Natural killer cell treated with Interleukin-12 subunit alpha and Interleukin-12 subunit beta and Interleukin-15 and Interleukin-18, amount 100 ng/mL, for 72 hours (primary cell): ENCODE data around the gene TMPO. TPM values are rescaled to one million over a fixed set of nuclear protein-coding genes. Genes with fewer than 3 reads are reported as not detected.
"Not testable (repeated sequence)": the region's sequence is repeated elsewhere in the genome, so short reads cannot be mapped to it uniquely, and the experiment has no call there.

Experiments used
- ATAC-seq, 2 donors: fragments of 150-1000 bp; cut with Tn5 transposase in 1 of 2; sonication (Bioruptor Pico), chemical (Tn5 transposase) in 1 of 2; 2 replicates each; pipeline ENCODE4 v1.10.0; 2021
- DNase-seq: peaks from one replicate; pipeline ENCODE4 v3.0.0; 2022; ENCODE audit warnings: low spot score
- H3K27ac Mint-ChIP-seq, 2 donors: 1 replicate in 1 of 2; 2 replicates in 1 of 2; pipeline ENCODE4 v1.8.0; 2022; ENCODE audit warnings: mixed read lengths in 2 of 2, mild to moderate bottlenecking in 1 of 2, moderate library complexity in 1 of 2
- H3K27me3 Mint-ChIP-seq, 2 donors: 1 replicate in 1 of 2; 2 replicates in 1 of 2; pipeline ENCODE4 v1.8.0; 2022; ENCODE audit warnings: mixed read lengths in 2 of 2
- H3K36me3 Mint-ChIP-seq: one replicate; pipeline ENCODE4 v1.8.0; 2022; ENCODE audit warnings: mixed read lengths
- H3K4me1 Mint-ChIP-seq, 2 donors: 1 replicate in 1 of 2; 2 replicates in 1 of 2; pipeline ENCODE4 v1.8.0; 2022; ENCODE audit warnings: low read depth in 2 of 2, mixed read lengths in 2 of 2, mild to moderate bottlenecking in 1 of 2
- H3K4me3 Mint-ChIP-seq: one replicate; pipeline ENCODE4 v1.8.0; 2022; ENCODE audit warnings: mixed read lengths
- H3K9me3 Mint-ChIP-seq: 2 replicates; pipeline ENCODE4 v1.8.0; 2022; ENCODE audit warnings: mixed read lengths
- total RNA-seq, 2 donors: library from RNA; stranded (reverse); gene quantifications; one replicate each; pipeline ENCODE4 v1.2.3, GENCODE V29; 2022

TMPO gene
- total RNA-seq, 2 donors from 2014 or later: 147 to 219 TPM

DNA sequence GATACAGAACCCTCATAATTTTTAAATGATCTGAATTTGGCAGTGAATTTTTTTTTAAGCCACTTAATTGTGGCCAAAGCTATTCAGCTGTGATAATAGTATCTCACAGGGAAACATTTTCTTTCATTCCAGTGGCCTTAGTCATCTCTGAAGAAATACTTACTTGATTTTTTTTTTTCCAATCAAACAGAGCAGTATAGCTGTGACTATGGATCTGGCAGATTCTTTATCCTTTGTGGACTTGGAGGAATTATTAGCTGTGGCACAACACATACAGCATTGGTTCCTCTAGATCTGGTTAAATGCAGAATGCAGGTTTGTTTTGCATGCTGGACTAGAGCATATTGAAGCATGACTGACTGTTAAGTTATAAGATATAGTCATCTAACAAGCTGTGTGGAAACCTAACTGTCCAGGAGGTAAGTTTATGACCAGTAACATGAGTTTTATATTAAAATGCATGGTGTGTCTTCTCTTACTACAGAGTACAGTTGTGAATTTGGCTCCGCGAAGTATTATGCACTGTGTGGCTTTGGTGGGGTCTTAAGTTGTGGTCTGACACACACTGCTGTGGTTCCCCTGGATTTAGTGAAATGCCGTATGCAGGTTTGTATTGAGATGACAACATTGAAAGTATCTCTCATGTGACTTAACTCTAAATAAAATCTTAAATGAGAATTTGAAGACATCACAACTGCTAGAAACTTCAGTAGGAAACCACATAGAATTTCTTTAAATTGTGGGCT lies 80.0 kb downstream of the TMPO start:
- H3K4me3 Mint-ChIP-seq: peak overlapping the region; percentile 92
- DNase-seq (no peak), ATAC-seq (no peak)
- H3K9me3 Mint-ChIP-seq: no peaks in the 10 kb centered on the region
- H3K36me3 Mint-ChIP-seq: peaks cover 22% of the 10 kb centered on the region
- peak overlapping the region; percentile 93 to 98 for H3K27ac Mint-ChIP-seq
- peaks cover 27 to 32% of the 10 kb centered on the region in 2 donors for H3K4me1 Mint-ChIP-seq
- no peaks in the 10 kb centered on the region for H3K27me3 Mint-ChIP-seq

DNA sequence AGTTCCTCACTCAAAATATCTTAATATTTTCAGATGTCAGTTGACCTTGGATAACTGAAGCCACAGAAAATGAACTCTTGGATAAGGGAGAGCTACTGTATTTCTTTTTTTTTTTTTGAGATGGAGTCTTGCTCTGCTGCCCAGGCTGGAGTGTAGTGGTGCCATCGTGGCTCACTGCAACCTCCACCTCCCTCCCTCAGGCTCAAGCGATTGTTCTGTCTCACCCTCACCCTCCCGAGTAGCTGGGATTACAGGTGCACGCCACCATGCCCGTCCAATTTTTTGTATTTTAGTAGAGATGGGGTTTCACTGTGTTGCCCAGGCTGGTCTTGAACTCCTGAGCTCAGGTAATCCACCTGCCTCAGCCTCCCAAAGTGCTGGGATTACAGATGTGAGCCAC lies 81.9 kb downstream of the TMPO start:
- Mint-ChIP-seq H3K4me1 (peaks cover 27 to 32% of the 10 kb centered on the region in 2 donors), H3K36me3 (peaks cover 26% of the 10 kb centered on the region)
- H3K27ac Mint-ChIP-seq, H3K4me3 Mint-ChIP-seq, H3K27me3 Mint-ChIP-seq, H3K9me3 Mint-ChIP-seq, ATAC-seq, DNase-seq: not testable (repeated sequence)

Other genes starting within 250 kb of the TMPO start
- 100 to 1,000 TPM; 444 to 571 TPM for gene SLC25A3, start 78.1 kb downstream of the TMPO start, total RNA-seq
- gene IKBIP, start 129.2 kb downstream of the TMPO start, total RNA-seq: 10 to 100 TPM; 22.1 to 23.9 TPM
- 10 to 100 TPM; 25.9 to 33.2 TPM for gene APAF1, start 129.7 kb downstream of the TMPO start, total RNA-seq